NCI-H146 treated with DMSO at 0.1 percent for 48 hours (cell line): ENCODE measurements around the gene ZMIZ1.

Experiments used
- DNase-seq: peaks from one replicate; lab custom pipeline; 2025; ENCODE audit not compliant: unreplicated experiment; lab: John Stamatoyannopoulos, UW

ZMIZ1 gene

GRCh38 chr10:79299397-79300241 is 230.9 kb downstream of the ZMIZ1 start:
- no peak for DNase-seq

- DNase-seq = no peak
Observed at GRCh38 chr10:79300711-79301110, 231.9 kb downstream of the ZMIZ1 start.

- no peak for DNase-seq
Observed at GRCh38 chr10:79301754-79302530, 233.2 kb downstream of the ZMIZ1 start.

- DNase-seq = no peak
Observed at GRCh38 chr10:79303631-79304478, 235.1 kb downstream of the ZMIZ1 start.

- no peak for DNase-seq
Observed at GRCh38 chr10:79304479-79305087, 235.8 kb downstream of the ZMIZ1 start.

GRCh38 chr10:79305515-79305914 is 236.7 kb downstream of the ZMIZ1 start:
- DNase-seq = no peak

- DNase-seq = no peak
Observed at GRCh38 chr10:79305988-79306387, 237.2 kb downstream of the ZMIZ1 start.

- no peak for DNase-seq
Observed at GRCh38 chr10:79306644-79307220, 238.0 kb downstream of the ZMIZ1 start.

GRCh38 chr10:79308016-79308415 is 239.2 kb downstream of the ZMIZ1 start:
- no peak for DNase-seq

- DNase-seq = no peak
Observed at GRCh38 chr10:79308969-79309665, 240.4 kb downstream of the ZMIZ1 start.

- no peak for DNase-seq
Observed at GRCh38 chr10:79310200-79310865, 241.6 kb downstream of the ZMIZ1 start.

- DNase-seq = no peak
Observed at GRCh38 chr10:79310911-79311573, 242.3 kb downstream of the ZMIZ1 start.

GRCh38 chr10:79311581-79312407 is 243.0 kb downstream of the ZMIZ1 start:
- DNase-seq = no peak

GRCh38 chr10:79312601-79313187 is 243.9 kb downstream of the ZMIZ1 start:
- DNase-seq = no peak

- DNase-seq = no peak
Observed at GRCh38 chr10:79313320-79313719, 244.6 kb downstream of the ZMIZ1 start.

- DNase-seq = no peak
Observed at GRCh38 chr10:79313911-79314439, 245.2 kb downstream of the ZMIZ1 start.
